Dermis blood vessel endothelial cell (primary cell): Measurements from ENCODE around the gene CYSRT1. TPM values are rescaled to one million over a fixed set of nuclear protein-coding genes. Genes with fewer than 3 reads are reported as not detected.
"Not testable (repeated sequence)": the region's sequence is repeated elsewhere in the genome, so short reads cannot be mapped to it uniquely, and the experiment has no call there.

Source experiments
- DNase-seq: peaks from one replicate; pipeline ENCODE4 v3.0.0; 2010
- total RNA-seq: library from RNA; depleted of rRNA; stranded (reverse); fragments of >200 nt; gene quantifications from 2 replicates; pipeline ENCODE4 v1.2.3, GENCODE V29; 2014

Gene CYSRT1
- total RNA-seq, 1 donor from 2014 or later, result 0.17 TPM

GRCh38 chr9:137239541-137240200, 14.7 kb downstream of the CYSRT1 start:
- DNase-seq, result not testable (repeated sequence)

- peak; percentile 82 for DNase-seq
Measured at GRCh38 chr9:137240318-137240840, 15.4 kb downstream of the CYSRT1 start.

DNA sequence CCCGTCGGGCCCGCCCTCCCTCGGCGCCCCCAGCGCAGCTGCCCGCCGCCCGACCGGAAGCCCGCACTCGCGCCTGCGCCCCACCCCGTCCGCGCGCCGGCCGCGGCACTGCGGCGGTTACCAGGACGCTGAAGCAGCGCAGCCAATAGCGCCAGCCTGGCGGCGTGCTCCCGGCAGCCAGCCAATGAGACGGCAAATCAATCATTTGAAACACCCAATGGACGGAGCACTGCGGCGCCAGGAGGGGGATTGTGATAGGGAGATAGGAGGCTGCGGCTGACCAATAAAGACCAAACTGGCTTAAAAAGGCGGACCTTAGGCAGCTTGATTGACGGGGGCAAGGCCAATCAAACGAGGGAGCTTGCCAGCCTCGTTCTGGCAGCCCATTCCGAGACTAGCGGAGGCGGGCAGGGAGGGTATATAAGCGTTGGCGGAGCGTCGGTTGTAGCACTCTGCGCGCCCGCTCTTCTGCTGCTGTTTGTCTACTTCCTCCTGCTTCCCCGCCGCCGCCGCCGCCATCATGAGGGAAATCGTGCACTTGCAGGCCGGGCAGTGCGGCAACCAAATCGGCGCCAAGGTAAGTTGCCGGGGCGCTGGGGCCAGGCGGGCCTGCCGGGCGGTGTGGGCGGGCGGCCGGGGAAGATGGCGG, 16.0 kb downstream of the CYSRT1 start, which contains the start of gene TUBB4B:
TUBB4B (plus strand) TSS at position 447 of the 649 bp plus-strand sequence; CDS start at position 521, 74 bp downstream.
- DNase-seq, result peak; percentile 100

DNA sequence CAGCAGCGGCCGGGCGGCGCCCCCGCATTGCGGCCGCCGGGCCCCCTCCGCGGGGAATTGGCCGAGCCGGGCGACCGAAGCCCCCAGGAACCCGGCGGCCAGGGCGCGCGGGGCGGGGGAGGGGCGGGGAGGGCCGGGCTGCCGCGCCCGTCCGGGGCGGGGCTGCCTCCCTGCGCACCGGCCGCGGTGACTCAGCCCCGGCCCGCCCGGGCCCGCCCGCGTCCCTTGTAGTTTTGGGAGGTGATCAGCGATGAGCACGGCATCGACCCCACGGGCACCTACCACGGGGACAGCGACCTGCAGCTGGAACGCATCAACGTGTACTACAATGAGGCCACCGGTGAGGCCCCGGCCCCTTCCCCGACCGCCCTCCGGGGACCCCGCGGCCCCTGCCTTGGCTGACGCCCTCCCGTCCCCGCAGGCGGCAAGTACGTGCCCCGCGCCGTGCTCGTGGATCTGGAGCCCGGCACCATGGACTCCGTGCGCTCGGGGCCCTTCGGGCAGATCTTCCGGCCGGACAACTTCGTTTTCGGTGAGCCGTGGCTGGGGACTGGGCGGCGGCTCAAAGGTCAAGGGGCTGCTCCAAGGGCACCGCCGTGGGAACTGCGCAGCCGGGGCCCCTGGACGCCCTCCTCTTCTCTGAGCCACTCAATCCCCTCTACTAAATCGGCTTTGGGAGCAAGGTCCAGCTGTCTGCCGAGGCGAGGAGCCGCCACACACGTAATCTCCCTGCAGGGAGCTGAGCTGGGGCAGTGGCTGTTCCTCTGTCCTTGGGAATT, 16.7 kb downstream of the CYSRT1 start:
- peak; percentile 49 for DNase-seq

DNA sequence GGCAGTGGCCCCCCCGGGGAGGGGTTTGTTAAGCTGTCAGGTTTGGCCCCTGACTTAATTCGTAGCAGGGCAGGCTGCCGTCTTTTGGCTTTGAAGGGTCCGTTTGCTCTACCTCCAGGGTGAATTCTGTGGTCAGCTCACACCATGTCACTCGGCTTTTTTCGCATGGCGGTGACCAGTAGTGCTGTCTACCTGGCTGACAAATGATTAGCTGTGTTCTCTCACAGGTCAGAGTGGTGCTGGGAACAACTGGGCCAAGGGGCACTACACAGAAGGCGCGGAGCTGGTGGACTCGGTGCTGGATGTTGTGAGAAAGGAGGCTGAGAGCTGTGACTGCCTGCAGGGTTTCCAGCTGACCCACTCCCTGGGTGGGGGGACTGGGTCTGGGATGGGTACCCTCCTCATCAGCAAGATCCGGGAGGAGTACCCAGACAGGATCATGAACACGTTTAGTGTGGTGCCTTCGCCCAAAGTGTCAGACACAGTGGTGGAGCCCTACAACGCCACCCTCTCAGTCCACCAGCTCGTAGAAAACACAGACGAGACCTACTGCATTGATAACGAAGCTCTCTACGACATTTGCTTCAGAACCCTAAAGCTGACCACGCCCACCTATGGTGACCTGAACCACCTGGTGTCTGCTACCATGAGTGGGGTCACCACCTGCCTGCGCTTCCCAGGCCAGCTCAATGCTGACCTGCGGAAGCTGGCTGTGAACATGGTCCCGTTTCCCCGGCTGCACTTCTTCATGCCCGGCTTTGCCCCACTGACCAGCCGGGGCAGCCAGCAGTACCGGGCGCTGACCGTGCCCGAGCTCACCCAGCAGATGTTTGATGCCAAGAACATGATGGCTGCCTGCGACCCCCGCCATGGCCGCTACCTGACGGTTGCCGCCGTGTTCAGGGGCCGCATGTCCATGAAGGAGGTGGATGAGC, 17.6 kb downstream of the CYSRT1 start:
- no peak for DNase-seq

GRCh38 chr9:137243266-137243625, 18.3 kb downstream of the CYSRT1 start:
- DNase-seq, result not testable (repeated sequence)

GRCh38 chr9:137243626-137244485, 18.9 kb downstream of the CYSRT1 start:
- no peak for DNase-seq

DNA sequence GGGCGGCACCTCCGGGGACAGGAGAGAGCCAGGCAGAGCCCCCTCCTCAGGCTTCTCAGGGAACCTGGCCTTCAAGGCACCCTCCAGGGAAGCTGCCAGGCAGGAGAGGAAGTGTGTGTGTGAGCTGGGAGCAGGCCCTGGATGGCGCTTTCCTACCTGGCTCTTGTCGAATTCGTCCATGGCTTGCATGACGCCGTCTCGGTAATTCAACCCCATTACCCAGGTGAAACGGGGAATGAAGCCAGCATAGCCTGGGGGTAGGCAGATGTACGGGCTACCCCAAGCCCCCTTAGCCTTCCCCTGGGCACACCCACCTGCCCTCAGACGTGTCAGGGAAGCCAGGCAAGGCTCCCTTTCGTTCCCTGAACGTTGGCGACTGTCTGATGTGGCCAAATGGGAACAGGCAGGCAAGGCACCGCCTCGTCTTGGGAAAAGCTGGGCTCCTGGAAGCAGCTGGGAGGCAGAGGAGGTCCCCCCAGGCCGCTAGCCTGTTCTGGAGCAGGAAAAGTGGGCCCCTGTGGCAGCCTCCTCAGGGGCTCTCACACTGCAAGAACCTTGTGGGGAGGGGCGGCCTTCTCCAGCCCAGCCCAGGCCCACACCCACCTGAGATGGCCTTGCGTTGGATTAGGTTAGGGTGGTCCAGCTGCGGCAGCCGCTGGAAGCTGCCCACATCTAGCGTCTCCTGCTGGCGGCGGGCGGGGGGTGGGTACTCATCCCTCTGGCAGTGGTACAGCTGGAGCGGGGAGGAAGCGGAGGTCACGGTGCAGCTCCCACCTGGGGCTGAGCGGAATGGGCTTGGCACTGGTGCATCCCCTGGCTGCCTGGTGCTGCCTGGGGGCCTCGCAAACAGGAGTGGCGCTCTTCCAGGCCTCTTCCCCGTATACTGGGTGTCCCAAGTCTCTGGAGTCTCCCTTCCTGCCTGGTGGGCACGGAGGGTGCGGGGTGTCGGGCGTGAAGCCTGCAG, 19.8 kb downstream of the CYSRT1 start:
- peak; percentile 52 for DNase-seq

DNA sequence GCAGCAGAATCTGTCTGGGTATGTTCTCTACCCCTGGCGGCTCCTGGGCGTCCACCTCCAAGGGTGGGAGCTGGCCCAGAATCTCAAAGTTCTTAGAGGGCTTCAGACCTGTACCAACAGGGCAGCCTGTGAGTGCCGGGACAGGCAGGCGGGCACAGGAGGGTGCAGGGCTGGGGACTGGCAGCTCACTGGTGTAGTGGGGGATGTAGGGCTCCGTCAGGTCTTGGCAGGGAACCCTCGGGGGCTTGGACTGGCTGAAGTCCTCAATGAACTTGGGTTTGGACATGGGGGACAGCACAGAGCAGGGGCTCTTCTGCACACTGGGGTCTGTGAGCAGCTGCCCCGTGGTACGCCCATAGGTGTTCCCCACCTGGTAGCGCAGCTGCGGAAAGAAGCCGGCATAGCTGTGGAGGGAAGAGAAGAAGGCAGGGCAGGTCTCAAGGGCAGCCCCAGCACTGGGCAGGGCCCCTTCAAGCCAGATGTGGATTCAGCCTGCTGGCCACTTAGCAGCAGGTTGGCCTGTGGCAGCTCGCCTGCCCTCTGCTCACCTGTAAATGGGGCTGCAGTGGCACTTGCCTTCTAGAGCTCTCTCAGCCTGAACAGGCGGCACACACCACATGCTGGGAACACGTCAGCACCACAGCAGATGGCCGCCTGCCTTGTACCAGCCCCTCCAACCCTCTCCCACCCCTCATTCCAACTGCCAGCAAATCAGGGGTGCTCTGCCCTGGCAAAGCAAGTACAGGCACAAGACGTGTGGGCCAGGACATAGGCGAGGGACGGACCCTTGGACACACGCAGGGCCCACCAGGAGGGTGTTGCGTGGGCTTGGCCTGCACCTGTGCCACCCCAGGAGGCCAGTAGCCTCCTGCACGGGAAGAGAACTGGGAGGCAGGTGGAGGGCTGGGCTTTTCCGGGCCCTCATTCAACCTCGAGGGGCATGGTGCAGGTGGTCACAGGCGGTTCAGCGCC, 20.8 kb downstream of the CYSRT1 start:
- no peak for DNase-seq

GRCh38 chr9:137247135-137247915, 22.4 kb downstream of the CYSRT1 start:
- no peak for DNase-seq

DNA sequence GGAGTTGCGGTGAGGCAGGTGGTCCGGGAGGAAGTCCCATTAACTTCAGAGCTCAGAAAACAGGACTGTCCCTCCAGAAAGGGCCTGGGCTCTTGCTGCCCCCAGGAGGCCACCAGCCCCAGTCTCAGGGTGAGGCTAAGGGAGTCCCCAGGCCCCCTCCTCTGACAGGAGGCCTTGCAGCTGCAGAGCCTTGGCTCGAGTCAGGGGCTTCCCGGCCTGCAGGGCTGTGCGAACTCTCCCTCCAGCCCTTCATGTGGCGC, 22.9 kb downstream of the CYSRT1 start:
- DNase-seq, result no peak

DNA sequence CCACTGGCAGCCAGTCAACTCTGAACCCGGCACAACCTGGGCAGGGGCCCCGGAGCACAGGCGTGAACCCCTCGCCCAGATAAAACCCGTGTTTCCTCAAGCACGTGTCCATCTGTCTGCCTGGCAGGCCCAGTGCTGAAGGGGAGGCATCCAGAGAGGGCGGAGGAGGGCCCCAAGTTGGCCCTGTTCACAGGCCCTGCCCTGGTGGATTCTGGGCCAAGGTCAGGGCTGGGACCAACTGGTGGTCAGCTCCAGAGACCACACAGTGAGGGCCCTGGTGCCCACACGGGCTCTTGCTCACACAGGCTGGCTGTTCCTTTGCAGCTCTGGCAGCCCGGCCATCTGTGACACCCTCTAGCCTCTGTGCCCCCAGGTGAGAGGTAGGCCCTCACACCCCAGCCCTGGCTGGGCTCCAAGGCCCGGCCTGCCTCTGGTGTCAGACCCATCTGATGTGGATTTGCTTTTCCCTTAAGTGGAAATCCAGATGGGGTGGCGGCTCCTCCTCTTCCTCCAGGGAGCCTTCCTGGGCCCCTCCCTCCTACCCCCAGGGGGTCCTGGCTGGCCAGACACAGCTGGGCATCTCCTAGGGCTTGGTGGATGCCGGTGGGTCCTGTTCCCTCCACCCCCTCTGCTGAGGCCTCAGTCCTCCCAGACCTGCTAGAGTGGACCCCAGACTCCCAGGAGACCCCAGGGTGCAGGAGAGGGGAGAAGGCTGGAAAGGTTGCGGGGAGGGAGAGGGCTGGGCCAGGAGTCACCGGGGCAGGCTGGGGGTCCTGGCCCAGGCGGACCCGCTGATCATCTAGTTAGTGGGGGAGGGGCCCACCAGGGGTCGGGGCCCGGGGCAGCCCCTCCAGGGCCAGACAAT, 25.6 kb downstream of the CYSRT1 start:
- DNase-seq, result no peak

DNA sequence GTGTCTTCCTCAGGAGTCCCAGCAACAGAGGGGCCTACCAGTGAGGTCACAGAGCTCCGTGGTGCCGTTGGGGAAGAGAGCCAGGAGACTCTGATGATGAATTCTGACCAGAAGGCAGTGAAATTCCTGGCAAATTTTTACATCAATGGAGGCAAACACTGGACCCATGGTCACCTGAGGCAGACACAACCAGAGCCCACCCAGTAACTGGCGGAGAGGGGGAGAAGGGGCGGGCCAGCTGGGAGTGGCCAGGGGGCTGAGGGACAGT, 26.2 kb downstream of the CYSRT1 start, which contains the start of gene STPG3:
STPG3 (plus strand) TSS at position 93 of the 268 bp plus-strand sequence; CDS start at position 94, 1 bp downstream.
- DNase-seq, result no peak

DNA sequence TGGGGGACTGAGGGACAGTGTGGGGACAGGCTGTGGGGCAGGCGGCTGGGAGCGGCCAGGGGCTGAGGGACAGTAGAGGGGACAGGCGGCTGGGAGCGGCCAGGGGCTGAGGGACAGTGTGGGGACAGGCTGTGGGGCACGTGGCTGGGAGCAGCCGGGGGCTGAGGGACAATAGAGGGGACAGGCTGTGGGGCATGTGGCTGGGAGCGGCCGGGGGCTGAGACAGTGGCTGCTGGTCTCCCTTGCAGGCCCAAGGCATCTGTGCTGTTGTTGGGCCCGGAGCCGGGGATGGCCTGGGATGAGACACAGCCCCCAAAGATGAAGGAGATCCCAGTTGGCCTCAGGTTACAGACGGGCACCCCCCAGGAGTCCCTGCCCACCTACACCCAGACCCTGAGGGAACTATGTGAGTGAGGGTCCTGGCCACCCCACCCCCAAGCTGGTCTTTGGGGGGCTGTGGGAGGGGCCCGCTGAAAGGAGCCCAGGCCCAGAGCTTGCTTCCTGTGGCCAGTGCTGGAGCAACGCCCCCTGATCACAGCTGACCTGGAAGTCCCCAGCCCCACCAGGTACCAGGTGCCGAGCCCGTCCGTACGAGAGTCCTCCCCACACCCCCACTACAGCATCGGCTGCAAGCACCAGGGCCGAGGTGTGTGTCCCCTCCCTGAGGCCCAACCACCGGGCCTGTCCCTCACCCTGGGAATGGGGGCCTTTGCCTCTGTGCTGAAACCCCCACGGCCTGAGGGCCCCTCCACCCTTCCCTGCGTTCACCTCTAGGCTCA, 26.7 kb downstream of the CYSRT1 start:
- no peak for DNase-seq

DNA sequence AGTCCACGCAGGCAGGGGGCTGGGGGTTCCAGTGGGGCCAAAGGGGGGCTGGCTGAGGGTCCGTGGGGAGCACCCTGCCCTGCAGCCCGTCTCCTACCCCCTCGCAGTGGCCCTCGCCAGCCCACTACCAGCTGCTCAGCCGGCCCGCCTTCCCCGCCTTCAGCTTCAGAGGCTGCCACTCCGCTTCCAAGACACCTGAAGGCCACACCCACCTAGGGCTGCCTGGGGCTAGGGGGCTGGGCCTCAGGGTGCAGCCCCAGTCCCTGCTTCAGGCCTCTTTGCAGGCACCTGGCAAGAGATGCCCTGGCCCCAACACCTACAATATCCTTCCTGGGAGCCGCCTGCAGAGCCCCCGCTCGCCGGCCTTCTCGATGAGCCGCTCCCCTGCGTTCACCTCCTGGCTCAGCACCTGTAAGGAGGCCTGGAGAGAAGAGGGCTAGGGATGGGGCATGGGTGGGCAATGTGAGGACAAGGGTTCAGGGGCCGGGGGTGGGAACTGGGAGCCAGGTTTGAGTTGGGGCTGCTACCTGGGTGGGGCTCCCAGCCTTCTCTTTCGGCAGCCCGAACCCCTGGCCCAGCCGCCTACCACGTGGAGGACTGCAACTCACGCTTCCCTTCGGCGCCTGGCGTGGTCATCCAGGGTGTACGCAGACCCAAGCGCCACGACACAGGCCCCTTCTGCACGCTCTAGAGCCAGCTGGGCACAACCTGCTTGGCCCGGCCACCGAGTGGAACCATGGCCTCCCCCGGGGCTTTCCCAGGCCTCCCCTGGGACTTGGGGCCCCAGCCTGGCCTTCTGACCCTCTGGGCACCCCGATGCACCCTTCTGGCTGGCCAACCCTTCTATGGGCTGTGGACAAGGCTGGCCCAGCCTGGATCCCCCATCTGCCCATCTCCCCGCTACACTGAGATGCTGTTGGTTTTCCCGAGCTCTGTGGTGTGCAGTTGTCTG, 27.9 kb downstream of the CYSRT1 start:
- DNase-seq, result no peak
